Measurements from ENCODE around the gene TTC7B.
"Not testable (repeated sequence)": the region's sequence is repeated elsewhere in the genome, so short reads cannot be mapped to it uniquely, and the experiment has no call there.

The TTC7B gene

DNA sequence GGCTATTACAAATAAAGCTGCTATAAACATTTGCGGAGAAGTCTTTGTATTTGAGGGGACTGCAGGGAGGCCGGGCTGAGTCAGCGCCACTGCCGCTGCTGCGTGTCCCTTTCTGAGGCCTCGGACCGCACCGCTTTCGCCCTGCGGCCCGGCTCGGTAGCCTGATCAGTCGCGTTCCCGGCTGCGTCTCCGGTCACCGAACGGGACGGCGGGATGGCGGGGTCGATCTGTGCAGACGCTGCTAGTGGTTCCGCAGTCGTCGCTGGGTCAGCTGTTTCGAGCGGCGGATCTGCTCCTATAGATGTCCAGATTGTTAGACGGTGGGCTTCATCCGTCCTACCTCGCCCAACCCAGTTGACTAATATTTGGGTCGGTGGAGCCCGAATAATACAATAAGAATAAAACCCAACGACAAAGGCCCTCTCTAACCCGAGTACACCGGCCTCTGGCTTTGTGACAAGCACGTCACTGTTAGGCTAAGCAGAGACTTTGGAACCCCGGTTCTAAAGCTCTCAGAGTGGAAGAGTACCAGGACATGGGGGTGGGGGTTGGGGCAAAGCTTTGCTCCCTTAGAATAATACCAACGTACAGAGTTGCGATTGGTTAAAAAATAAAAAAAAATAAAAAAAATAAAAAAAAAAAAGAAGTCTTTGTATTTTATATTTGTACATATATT, 290.7 kb downstream of the TTC7B start:
- DNase-seq (ENCODE audit: low spot score) = not testable (repeated sequence)

DNA sequence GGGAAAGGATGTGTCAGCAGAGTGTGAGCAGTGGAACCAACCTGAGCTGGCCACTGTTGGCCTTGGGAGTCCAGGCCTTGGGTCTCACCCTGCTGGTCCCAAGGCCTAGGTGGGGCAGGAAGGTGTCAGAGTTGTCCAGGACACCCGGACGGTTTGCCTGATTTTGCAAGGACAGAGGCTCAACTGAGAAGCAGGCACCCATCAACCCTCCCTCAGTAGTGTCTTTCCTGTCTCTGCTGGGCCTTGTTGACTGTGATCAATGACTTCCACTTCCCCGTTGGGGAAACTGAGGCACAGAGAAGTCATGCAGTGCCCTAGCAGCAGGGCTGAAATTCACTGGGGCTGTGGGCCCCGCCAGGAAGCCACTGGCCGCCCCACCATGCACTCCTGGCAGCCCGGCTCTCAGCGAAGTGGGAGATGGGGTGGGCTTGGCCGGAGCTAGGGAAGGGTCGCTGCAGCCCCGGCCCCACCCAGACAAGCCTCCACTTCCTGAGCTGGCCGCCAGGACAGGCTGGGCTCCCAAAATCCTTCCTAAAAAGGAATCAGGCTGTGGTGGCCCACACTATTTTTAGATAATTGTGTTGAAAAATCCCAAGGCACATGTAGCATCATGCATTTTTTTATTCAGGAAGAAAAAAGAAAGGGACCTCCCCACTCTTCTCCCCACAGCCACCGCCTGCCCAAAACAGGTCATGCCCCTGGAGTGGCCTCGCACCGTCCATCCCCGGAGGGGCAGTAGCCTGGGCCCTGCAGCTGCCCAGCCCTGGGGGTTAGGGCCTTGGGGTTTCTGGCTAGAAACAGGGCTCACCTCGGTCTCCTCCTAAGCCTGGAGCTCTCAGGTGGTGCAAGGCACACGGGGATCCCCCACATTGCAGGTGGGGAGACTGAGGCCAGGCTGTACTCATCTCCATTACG, 292.0 kb downstream of the TTC7B start:
- no peak for DNase-seq (ENCODE audit: low spot score)

DNA sequence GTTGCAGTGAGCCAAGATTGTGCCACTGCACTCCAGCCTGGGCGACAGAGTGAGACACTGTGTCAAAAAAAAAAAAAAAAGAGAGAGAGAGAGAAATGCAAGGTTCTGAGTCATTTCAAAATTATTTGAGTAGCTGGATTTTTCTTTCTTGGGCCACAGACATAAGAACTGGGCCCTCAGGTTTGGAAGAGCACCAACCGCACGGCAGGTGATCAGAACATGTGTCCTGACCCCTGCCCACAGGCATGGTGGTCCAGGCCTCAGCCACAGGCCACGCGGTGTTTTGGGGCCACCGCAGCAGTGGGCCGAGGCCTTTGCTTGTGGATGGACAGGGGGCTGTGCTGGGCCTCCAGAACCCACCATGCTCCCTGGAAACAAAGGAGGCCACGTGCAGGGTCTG, 292.7 kb downstream of the TTC7B start:
- no peak for DNase-seq (ENCODE audit: low spot score)

DNA sequence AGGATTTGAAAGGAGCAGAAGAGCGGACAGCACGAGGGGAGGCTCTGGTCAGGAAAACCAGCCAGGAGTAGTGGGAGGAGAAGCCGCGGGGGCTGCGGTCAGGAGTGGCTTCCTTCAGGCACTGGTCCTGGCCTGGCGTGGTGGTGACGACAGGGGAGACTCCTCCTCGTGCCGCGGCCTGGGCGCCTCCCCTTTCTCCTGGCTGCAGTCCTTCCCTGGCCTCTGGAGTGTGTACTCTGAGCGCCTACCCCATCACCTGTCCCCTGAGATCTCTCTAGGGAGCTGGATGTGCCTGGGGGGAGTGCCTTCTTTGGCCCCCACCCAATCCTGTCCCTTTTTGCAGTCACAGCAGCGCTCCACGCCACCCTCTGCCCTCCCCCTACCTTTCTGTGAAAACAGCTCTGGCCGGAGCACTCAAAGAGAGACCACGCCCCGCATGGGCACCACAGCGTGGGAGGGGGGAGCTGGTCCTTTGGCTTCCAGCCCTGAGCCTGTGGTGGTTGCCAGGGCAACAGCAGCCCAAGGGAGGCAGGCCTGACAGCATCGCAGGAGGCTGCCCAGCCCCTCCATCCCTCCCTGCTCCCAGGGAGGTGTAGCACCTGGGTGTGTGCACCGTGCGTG, 293.5 kb downstream of the TTC7B start:
- no peak for DNase-seq (ENCODE audit: low spot score)

DNA sequence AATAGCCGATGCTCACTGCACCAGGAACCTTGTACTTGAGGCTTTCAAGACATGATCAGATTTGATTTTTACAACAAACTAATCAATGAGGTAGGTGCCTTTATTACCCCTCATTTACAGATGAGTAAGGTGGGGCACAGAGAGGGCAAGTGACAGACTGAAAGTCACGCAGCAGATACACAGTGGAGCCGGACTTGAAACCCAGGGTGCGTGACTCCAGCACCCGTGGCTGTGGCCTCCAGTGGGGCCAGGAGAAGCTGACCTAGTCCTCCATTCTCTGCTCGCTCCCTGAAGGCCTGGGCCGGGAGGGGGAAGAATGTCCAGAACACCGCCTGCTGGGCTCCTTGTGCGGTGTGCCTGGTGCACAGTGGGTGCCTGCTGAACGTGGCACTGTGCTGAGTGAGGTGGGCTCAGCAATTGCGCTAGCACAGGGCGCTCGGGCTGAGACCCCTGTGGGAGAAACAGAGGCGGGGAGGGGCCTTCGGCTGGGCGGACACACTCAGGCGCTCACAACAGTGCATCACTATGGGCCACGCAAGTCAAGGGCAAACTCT, 294.2 kb downstream of the TTC7B start:
- DNase-seq (ENCODE audit: low spot score) = no peak

DNA sequence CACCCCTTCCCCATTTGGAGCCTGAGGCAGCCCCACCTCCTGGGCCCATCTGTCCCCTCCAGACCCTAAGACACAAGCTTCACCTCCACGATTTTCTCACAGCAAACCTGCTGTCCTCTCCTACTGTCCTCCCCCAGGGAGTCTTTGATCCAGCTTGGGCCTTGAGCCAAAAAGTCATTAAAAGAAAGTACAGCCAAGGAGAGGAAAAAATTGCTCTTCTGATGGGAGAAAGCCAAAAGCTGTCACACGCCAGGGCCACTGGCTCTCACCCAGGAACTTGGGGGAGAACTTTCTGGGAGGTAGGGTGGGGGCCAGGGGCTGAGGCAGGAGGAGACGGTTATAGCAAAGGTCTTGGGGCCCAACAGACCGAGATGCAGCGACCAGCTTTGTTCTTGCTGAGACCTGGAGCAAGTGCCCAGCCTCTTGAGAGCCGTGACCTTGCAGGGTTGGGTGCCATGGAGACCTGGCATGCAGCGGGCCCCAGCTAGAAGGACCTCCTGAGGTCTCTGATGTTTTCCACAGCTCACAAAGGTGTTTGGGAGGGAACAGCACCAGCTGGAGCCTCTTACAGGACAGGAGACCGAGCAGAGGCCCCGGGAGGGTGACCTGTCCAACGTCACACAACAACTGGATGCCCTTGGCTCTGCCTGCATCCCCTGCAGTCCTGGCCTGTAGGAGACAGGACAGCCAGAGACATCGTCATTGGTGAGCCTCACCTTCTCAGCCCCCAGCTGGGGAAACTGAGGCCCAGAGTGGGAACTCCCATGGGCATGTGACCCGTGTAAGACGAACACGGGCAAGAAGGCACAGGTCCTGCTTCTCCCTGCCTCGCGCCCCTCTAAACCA, 294.9 kb downstream of the TTC7B start:
- DNase-seq (ENCODE audit: low spot score) = no peak

DNA sequence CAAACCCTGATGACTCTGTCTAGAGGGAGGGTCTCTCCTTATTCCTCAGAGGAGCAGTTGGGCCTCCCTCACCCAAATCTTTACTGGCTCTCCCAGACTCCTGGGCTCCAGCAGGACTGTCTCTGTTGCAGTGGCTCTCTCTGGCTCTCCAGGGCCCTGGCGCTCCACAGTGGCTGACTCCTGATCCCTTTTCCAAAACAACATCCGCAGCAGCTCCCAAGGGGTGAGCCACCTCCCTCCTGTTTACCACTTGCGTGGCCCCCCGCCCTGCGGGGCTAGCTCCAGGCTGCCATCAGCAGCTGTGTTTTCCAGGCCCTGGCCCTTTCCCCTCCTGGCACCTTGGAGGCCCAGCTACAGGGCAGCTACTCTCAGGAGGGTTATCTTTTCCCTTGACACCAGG, 295.9 kb downstream of the TTC7B start:
- DNase-seq (ENCODE audit: low spot score) = no peak

DNA sequence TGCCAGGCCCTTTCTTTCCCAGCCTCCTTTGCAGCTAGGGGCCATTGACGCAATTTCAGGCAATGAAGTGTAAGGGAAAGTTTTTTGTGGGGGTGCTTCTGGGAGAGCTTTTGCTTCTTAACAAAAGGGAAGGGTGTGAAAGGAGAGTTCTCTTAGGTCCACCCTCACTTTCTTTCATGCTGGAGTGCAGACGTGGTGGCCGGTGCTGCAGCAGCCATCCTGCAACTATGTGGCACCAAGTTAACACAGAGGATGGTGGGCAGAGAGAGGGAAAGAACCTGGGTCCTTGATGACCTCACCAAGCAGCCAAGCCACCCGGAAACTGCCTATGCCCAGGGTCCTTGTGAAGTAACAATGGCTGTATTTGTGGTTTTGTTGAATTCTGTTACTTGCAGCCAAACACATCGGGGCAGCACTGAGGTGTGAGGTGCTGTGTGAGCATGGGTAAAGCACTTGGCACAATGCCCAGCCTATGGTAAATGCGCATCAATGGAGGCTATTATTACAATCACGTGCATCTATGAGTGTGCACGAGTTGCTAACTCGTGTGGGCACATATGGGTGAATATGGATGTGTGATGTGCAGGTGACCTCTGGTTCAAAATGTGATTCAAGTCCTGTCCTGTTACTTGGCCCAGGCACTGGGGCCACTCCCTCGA, 296.8 kb downstream of the TTC7B start:
- DNase-seq (ENCODE audit: low spot score) = no peak

DNA sequence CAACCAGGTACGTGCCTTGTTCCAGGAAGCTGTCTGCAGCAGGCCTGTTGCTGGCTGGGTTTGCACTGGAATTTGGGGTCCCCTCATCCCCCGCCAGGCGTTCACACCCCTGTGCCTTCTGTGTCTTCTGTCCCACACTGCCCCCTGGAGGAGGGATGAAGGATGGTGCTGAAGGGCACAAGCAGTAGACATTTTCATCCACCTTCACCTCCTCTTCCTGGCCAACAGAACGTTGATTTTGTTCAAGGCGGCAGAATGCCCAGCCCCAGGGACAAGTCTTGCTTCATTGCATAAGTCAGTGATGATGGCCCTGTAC, 297.3 kb downstream of the TTC7B start:
- no peak for DNase-seq (ENCODE audit: low spot score)

DNA sequence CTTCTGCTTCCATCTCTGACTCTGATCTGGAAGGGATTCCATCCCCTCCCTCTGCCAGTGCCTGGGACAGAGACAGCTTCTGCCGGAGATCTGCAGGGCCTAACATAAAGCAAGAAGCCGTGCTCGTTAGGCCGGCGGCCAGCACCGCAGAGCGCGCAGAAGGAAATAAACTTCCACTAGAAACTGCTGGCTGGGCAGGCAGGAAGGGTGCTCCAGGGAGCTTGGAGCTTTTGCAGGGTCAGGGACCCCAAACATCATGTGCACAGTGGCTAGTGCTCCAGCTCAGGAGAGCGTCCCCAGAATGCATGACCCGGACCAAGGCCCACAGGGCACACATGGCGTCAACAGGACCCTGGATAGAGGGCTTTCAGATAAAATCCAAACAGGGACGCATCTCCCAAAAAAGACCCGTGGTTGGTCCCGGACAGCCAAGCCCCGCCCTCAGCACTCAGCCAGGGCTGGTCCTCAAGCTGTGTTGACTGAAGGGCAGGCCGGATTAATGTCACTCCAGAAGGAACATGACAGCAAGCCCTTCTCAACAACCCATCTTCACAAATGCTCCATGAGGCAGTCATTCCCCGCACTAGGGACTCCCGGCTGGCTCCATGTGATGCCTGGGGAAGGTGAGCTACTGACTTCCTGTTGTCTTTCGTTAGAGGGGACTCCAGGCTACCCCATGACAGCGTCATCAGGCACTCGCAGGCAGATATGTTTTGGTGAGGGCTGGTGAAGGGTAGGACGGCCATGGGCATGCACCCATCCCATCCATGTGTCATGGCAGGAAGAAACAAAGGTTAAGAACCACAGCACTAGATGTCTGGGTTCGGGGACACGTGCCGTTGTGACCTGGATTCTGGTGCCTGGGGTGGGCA, 297.9 kb downstream of the TTC7B start:
- DNase-seq (ENCODE audit: low spot score) = no peak

DNA sequence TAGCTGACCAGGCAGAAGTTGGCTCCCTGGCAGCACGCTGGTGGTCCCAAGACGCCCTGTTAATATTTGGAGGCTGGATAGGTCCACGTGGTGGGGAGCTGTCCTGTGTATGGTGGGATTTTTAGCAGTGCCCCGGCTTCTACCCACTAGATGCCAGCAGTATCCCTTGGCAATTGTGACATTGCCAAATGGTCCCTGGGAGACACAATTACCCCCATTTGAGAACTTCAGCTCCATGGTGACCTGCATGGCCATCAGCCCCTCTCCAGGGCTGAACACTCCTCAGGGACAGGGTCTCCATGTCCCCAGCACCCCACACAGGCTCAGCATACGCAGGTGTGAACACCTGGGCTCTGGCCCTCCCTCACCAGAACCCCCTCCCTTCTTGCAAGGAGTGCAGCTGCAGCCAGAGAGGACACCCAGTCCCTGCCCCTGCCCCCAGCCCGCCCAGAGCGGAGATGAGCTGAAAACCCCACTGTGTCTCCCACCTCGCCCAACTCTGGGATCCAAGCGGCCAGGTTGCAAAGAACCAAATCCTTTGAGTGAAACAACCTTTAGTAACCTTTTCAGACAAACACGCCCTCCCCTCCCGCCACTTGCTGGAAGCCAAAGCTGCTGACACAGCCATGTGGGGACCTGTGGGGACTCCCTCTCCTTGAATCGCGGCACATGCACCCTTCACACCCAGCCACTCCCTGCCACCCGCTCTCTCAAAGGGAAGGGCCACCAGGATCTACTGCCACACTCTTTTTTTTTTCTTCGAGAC, 299.0 kb downstream of the TTC7B start:
- DNase-seq (ENCODE audit: low spot score) = no peak

DNA sequence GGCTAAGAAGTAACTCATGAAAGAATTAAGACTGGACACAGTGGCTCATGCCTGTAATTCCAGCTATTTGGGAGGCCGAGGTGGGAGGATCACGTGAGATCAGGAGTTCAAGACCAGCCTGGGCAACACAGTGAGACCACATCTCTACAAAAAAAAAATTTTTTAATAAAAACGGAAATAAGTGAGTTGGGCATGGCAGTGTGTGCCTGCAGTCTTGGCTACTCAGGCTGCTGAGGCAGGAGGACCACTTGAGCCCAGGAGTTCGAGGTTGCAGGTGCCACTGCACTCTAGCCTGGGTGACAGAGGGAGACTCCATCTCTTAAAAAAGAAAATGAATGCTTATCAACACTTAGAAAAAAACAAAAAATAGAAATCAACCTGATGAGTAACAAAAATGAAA, 301.7 kb downstream of the TTC7B start:
- no peak for DNase-seq (ENCODE audit: low spot score)

DNA sequence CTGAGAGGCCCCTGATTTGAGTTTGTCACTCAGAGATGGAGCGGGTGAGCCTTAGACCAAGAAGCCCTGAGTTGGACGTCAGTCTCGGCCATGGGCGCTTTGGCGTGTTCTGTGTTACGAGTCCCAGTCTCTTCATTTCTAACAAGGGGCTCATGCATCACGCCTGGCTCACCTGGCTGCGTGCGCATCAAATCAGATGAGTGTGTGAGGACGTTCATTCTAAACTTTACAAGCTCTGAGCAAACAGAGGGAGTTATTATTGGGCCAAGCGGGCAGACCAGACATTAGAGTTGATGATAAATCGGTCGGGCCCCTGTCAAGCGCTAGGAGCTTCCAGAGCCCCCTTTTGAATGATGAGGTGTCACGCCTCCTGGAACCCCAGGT, 302.2 kb downstream of the TTC7B start:
- DNase-seq (ENCODE audit: low spot score) = no peak

DNA sequence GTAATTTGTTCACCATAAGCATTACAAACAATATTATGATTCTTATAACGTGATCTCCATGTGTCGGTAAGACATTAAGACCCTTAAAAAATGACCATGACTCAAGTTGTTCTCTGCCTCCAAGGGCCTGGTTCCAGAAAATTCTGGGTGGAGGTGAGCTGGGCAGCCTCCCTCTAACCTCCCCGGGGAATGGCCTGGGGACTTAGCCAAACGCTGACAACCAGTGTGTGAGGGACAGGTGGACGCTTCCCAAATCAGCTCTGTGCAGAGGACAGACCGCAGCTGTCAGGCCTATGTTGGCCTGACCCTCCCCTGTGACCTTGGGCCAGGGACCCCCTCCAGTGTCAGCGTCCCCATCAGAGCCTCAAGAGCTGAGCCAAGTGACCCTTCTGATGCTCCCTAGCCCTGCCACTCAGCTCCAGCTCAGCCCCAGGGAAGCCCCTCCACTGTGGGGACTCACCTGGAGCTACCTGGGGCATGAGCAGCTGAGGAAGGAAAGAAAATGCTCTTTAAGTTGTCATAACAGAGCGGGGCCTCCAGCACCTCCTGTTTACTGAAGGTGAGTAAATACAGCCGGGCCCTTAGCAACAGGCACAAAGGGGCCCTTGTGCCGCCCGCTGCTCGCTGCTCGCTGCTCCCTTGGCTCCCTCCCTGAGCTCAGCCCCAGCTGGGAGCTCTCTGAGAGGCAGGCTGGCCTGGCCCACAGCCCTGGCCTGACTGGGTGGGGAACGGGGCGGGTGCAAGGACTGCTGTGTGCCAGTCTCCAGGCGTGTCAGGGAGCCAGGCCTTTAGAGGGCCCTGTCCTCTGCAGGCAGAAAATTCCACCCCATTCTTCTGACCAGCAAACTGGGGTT, 302.8 kb downstream of the TTC7B start:
- DNase-seq (ENCODE audit: low spot score) = no peak

DNA sequence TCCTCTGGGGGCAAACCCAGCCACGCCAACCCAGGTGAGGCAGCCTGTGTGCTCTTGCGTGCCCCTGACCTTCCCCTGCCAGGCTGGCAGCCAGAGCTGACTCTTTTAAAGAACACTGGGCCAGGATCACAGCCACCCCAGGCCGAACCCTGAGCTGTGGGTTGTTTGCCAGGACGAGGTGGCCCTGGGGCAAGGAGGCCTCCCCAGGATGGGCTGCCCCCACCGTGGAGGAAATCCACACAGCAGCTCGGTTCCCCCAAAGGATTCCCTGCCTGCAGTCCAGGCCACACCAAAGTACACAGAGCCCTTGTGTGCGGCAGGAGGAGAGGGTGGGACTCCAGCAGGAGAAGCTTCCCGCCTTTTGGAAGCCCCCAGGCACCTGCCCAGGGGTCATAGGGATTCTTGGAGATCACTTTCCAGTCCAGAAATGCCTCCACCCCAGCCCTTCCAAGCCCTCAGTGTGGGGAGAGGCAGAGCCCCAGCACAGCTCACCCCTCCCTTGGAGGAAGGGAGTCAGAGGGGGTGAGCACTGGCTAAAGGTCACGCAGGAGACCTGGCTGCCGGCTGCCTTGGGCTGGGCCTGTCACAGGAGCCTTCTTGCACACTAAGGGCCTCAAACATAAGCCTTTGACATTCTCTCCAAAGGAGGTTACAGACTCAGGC, 303.8 kb downstream of the TTC7B start:
- no peak for DNase-seq (ENCODE audit: low spot score)

DNA sequence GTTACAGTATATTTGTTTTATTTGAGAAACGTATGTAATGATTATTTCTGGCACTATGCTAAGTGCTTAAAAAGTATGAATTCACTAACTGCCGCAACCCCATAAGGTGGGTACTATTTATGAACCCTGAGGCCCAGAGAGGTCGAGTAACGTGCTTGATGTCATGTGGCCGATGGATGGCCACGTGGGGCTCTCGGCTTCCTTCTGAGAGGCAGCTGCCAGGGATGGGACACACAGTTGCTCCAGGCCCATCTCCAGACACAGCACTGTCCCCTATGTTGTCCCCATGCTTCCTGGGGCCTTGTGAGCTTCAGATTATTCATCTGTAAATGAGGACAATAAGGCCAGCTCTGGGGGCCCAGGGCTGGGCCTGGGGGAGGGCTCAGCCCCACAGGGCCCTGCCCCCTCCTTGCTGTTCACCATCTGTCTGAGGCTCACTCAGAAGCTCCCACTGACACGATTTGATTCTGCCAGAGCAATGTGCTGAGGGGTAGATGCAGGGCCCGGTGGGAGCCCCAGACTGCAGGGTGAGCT, 304.4 kb downstream of the TTC7B start:
- DNase-seq (ENCODE audit: low spot score) = no peak

DNA sequence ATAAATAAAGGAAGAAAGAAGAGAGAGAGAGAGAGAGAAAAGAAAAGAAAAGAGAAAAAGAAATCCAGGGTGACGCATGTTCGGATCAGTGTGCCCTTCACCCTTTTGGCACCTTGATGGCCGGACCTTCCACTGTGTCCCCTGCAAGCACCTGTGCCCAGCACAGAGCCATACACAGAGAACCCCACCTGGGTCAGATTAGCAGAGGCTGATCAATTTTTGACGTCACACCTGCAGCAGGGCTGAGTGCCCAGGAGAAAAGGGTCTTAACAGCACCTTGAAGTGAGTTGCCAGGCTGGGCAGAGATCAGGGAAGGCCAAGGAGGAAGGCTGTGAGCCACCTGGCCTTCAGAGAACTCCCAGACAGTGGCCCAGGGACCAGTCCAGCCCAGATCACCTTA, 305.0 kb downstream of the TTC7B start:
- no peak for DNase-seq (ENCODE audit: low spot score)

DNA sequence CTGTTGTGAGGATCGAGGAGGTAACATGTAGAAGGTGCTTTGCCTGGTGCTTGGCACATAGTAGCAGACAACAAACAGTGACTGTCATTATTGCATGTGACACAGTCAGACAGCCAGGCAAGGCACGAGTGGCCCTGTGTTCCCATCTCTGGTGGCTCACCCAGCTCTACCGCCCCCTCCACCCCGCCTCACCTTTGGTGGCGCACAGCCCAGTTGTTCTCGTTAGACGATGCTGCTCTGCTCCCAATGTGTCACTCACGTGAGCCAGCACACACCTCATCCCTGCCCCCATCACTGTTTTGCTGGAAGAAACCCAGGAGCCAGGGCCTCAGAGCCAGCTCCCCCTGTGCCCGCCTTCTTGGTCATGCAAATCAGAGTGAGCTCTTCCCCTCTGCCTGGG, 306.1 kb downstream of the TTC7B start:
- no peak for DNase-seq (ENCODE audit: low spot score)
